ENCODE data around the gene C4orf54.

DNA sequence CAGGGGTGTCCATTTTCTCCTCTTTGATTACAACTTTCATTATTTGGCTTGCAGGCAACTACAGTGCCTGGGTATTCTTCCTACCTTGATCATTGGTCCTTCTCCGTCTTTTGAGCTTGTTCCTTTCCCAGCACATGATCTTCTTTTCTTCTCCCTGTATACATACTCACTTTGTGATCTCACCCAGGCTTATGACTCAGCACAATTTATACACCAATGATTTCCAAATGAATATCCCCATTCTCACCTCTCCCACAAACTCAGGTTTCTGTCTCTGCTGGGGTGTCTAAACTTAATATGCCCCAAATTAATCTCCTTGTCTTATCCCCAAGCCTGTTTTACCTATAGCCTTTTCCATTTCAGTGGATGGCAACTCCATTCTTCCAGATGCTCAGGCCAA, 19.5 kb upstream of the C4orf54 start:
- TF ChIP-seq POLR2A (IDR thresholded peaks at IDR 0.05), result no peak
- TF ChIP-seq, protein P1, sequence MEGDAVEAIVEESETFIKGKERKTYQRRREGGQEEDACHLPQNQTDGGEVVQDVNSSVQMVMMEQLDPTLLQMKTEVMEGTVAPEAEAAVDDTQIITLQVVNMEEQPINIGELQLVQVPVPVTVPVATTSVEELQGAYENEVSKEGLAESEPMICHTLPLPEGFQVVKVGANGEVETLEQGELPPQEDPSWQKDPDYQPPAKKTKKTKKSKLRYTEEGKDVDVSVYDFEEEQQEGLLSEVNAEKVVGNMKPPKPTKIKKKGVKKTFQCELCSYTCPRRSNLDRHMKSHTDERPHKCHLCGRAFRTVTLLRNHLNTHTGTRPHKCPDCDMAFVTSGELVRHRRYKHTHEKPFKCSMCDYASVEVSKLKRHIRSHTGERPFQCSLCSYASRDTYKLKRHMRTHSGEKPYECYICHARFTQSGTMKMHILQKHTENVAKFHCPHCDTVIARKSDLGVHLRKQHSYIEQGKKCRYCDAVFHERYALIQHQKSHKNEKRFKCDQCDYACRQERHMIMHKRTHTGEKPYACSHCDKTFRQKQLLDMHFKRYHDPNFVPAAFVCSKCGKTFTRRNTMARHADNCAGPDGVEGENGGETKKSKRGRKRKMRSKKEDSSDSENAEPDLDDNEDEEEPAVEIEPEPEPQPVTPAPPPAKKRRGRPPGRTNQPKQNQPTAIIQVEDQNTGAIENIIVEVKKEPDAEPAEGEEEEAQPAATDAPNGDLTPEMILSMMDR (IDR thresholded peaks at IDR 0.05), result no peak
- no peak for TF ChIP-seq EP300 (IDR thresholded peaks at IDR 0.05)

All from tibial nerve (tissue), 4 donors.